IPS DF 6.9 (cell line): ENCODE measurements around the gene UPK3A.
A peak's percentile ranks its signal among the peaks of the same experiment; 100 is the strongest.

Experiments used
- DNase-seq: peaks from one replicate; pipeline ENCODE4 v3.0.0-alpha.2; 2013; ENCODE audit warnings: low read depth, low spot score
- H3K27ac ChIP-seq: one replicate; pipeline ENCODE4 v1.5.1; 2013; ENCODE audit warnings: low read length, control low read depth
- H3K27me3 ChIP-seq: 2 replicates; pipeline ENCODE4 v1.6.1; 2013; ENCODE audit warnings: mild to moderate bottlenecking, low read length; ENCODE audit not compliant: control insufficient read depth, insufficient read depth
- H3K36me3 ChIP-seq: 2 replicates; pipeline ENCODE4 v1.6.1; 2013; ENCODE audit warnings: low read length; ENCODE audit not compliant: control insufficient read depth, insufficient read depth
- H3K4me1 ChIP-seq: 2 replicates; pipeline ENCODE4 v1.6.1; 2013; ENCODE audit warnings: low read length; ENCODE audit not compliant: control insufficient read depth, insufficient read depth
- H3K4me3 ChIP-seq: 2 replicates; pipeline ENCODE4 v1.5.1; 2013; ENCODE audit warnings: mild to moderate bottlenecking, low read length
- H3K9me3 ChIP-seq: 2 replicates; pipeline ENCODE4 v1.6.1; 2013; ENCODE audit warnings: low read length, inconsistent platforms; ENCODE audit not compliant: control insufficient read depth, insufficient read depth
- WGBS: extraction: QIAGEN DNeasy Blood & Tissue Kit; methylation state at CpG from one replicate; pipeline ENCODE4 v1.1.7; 2013; ENCODE audit warnings: mixed read lengths, missing lambda C conversion rate; ENCODE audit not compliant: insufficient read length, insufficient coverage; 5-methylcytosine and 5-hydroxymethylcytosine counted together

Gene UPK3A

GRCh38 chr22:45240810-45241631 lies 43.7 kb upstream of the UPK3A start, which contains the start of gene KIAA0930:
Gene KIAA0930 (minus strand): TSS chr22:45240894. CDS start chr22:45240703, 191 bp downstream.
- WGBS = no CpG with 5 or more reads among the region's 66 CpGs
- H3K27me3 ChIP-seq = no peaks in the 10 kb centered on the region
- no peak within 1 kb of the TSS for H3K27ac ChIP-seq
- DNase-seq = no peak
- H3K36me3 ChIP-seq = no peaks in the 10 kb centered on the region
- peak within 1 kb of the TSS; percentile 65 for H3K4me3 ChIP-seq
- H3K4me1 ChIP-seq = peaks cover 5% of the 10 kb centered on the region
- no peaks in the 10 kb centered on the region for H3K9me3 ChIP-seq

- no CpG with 5 or more reads among the region's 7 CpGs for WGBS
- H3K4me1 ChIP-seq = peaks cover 5% of the 10 kb centered on the region
- DNase-seq = no peak
- H3K4me3 ChIP-seq = no peak overlapping the region
- H3K9me3 ChIP-seq = no peaks in the 10 kb centered on the region
- no peak overlapping the region for H3K27ac ChIP-seq
- H3K27me3 ChIP-seq = no peaks in the 10 kb centered on the region
- no peaks in the 10 kb centered on the region for H3K36me3 ChIP-seq
Measured at GRCh38 chr22:45242778-45243191, 42.0 kb upstream of the UPK3A start.

- Histone ChIP-seq H3K4me3 (no peak overlapping the region), H3K4me1 (no peaks in the 10 kb centered on the region; the same call in 1 of the 2 replicates), H3K9me3 (no peaks in the 10 kb centered on the region), H3K27ac (no peak overlapping the region), H3K36me3 (no peaks in the 10 kb centered on the region), H3K27me3 (no peaks in the 10 kb centered on the region)
- no peak for DNase-seq
- WGBS = no CpG with 5 or more reads among the region's 4 CpGs
Measured at GRCh38 chr22:45244916-45245315, 39.8 kb upstream of the UPK3A start.

GRCh38 chr22:45246060-45246985 lies 38.4 kb upstream of the UPK3A start:
- Histone ChIP-seq H3K9me3 (no peaks in the 10 kb centered on the region), H3K4me1 (no peaks in the 10 kb centered on the region; the same call in 1 of the 2 replicates), H3K27ac (no peak overlapping the region), H3K27me3 (no peaks in the 10 kb centered on the region), H3K36me3 (no peaks in the 10 kb centered on the region), H3K4me3 (no peak overlapping the region)
- DNase-seq = no peak
- no CpG with 5 or more reads among the region's 13 CpGs for WGBS

GRCh38 chr22:45248832-45249561 lies 35.8 kb upstream of the UPK3A start:
- WGBS = no CpG with 5 or more reads among the region's 8 CpGs
- Histone ChIP-seq H3K4me1 (no peaks in the 10 kb centered on the region), H3K27ac (no peak overlapping the region), H3K27me3 (no peaks in the 10 kb centered on the region), H3K9me3 (no peaks in the 10 kb centered on the region), H3K36me3 (no peaks in the 10 kb centered on the region), H3K4me3 (no peak overlapping the region)
- no peak for DNase-seq

- no CpG with 5 or more reads among the region's 8 CpGs for WGBS
- Histone ChIP-seq H3K4me1 (no peaks in the 10 kb centered on the region), H3K9me3 (no peaks in the 10 kb centered on the region), H3K27ac (no peak overlapping the region), H3K27me3 (no peaks in the 10 kb centered on the region), H3K4me3 (no peak overlapping the region), H3K36me3 (no peaks in the 10 kb centered on the region)
- no peak for DNase-seq
Measured at GRCh38 chr22:45251825-45252224, 32.9 kb upstream of the UPK3A start.

GRCh38 chr22:45253039-45253641 lies 31.6 kb upstream of the UPK3A start:
- H3K4me1 ChIP-seq = no peaks in the 10 kb centered on the region
- no peaks in the 10 kb centered on the region for H3K36me3 ChIP-seq
- no peak overlapping the region for H3K4me3 ChIP-seq
- no peak for DNase-seq
- no peaks in the 10 kb centered on the region for H3K27me3 ChIP-seq
- no peaks in the 10 kb centered on the region for H3K9me3 ChIP-seq
- no peak overlapping the region for H3K27ac ChIP-seq
- no CpG with 5 or more reads among the region's 10 CpGs for WGBS

GRCh38 chr22:45254388-45254787 lies 30.4 kb upstream of the UPK3A start:
- Histone ChIP-seq H3K9me3 (no peaks in the 10 kb centered on the region), H3K36me3 (no peaks in the 10 kb centered on the region), H3K27ac (no peak overlapping the region), H3K4me1 (no peaks in the 10 kb centered on the region), H3K4me3 (no peak overlapping the region), H3K27me3 (no peaks in the 10 kb centered on the region)
- WGBS = no CpG with 5 or more reads among the region's 7 CpGs
- DNase-seq = no peak

GRCh38 chr22:45254789-45255278 lies 29.9 kb upstream of the UPK3A start:
- Histone ChIP-seq H3K4me3 (no peak overlapping the region), H3K4me1 (no peaks in the 10 kb centered on the region), H3K9me3 (no peaks in the 10 kb centered on the region), H3K27ac (no peak overlapping the region), H3K27me3 (no peaks in the 10 kb centered on the region), H3K36me3 (no peaks in the 10 kb centered on the region)
- WGBS = no CpG with 5 or more reads among the region's 6 CpGs
- no peak for DNase-seq
